ENCODE measurements around the gene LGALS9.

Gene LGALS9

GRCh38 chr17:27630607-27631410 is at the start of gene LGALS9:
LGALS9 (plus strand) TSS chr17:27631188; CDS start chr17:27631266, 78 bp downstream.
- ChIA-PET CTCF (interaction anchor here (0.9 to 9.8 kb wide), 5 partner anchors 18 to 29 kb away, joined by 3 to 75 read pairs (median 24); no protein-coding TSS in a partner anchor), POLR2A (no interaction called here)
- TF ChIP-seq, protein P1, sequence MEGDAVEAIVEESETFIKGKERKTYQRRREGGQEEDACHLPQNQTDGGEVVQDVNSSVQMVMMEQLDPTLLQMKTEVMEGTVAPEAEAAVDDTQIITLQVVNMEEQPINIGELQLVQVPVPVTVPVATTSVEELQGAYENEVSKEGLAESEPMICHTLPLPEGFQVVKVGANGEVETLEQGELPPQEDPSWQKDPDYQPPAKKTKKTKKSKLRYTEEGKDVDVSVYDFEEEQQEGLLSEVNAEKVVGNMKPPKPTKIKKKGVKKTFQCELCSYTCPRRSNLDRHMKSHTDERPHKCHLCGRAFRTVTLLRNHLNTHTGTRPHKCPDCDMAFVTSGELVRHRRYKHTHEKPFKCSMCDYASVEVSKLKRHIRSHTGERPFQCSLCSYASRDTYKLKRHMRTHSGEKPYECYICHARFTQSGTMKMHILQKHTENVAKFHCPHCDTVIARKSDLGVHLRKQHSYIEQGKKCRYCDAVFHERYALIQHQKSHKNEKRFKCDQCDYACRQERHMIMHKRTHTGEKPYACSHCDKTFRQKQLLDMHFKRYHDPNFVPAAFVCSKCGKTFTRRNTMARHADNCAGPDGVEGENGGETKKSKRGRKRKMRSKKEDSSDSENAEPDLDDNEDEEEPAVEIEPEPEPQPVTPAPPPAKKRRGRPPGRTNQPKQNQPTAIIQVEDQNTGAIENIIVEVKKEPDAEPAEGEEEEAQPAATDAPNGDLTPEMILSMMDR (IDR thresholded peaks at IDR 0.05; ENCODE audit: control extremely low read depth, extremely low read depth, low read depth, missing control alignments) = no peak
- DNase-seq (ENCODE audit: extremely low spot score) = peak; percentile 70

DNA sequence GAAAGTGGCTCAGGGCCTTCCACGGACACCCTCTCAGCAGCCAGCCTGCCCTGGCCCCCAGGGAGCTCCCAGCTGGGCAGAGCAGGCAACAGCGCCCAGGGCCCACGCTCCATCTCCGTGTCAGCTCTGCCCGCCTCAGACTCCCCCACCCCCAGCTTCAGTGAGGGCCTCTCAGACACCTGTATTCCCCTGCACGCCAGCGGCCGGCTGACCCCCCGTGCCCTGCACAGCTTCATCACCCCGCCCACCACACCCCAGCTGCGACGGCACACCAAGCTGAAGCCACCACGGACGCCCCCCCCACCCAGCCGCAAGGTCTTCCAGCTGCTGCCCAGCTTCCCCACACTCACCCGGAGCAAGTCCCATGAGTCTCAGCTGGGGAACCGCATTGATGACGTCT is 48.3 kb upstream of the LGALS9 start:
- POLR2A ChIA-PET = no interaction called here
- TF ChIP-seq, protein P1 (IDR thresholded peaks at IDR 0.05; ENCODE audit: control extremely low read depth, extremely low read depth, low read depth, missing control alignments) = no peak
- CTCF ChIA-PET = interaction anchor here (0.8 to 12.2 kb wide), 2 partner anchors 18 to 35 kb away, joined by 3 to 125 read pairs; no protein-coding TSS in a partner anchor
- no peak for DNase-seq (ENCODE audit: extremely low spot score)

DNA sequence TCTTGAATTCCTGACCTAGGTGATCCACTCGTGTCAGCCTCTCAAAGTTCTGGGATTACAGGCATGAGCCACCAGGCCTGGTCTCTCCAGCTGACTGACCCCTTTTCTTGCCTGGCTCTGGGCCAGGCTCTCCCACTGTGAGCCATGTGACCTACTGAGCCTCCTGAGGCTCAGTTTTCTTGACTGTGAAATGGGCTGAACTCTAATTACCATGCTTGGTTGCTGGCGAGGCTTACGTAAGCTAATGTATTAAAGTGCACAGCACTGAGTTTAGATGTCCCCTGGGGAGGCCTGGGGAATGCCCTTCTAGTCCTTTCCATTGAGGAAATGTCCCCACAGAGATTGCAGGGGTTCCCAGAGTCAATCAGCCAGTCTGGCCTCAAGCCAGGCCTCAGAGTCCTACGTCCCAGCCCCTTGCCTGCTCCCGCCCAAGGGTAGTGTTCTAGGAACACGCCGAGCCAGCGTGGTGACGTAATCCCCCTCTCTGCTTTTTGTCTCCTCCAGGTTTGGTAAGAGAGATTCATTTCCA is 45.8 kb upstream of the LGALS9 start:
- DNase-seq (ENCODE audit: extremely low spot score) = peak; percentile 62
- CTCF ChIA-PET = interaction anchor here (1.4 to 10.1 kb wide), 3 partner anchors 16 to 83 kb away, joined by 3 to 140 read pairs (median 3); no protein-coding TSS in a partner anchor
- POLR2A ChIA-PET = no interaction called here
- TF ChIP-seq, protein P1 (IDR thresholded peaks at IDR 0.05; ENCODE audit: control extremely low read depth, extremely low read depth, low read depth, missing control alignments) = no peak

GRCh38 chr17:27585792-27586191 is 45.2 kb upstream of the LGALS9 start:
- CTCF ChIA-PET = interaction anchor here (1.7 to 10.1 kb wide), 2 partner anchors 16 to 54 kb away, joined by 3 to 140 read pairs; no protein-coding TSS in a partner anchor
- no peak for DNase-seq (ENCODE audit: extremely low spot score)
- POLR2A ChIA-PET = no interaction called here
- TF ChIP-seq, protein P1 (IDR thresholded peaks at IDR 0.05; ENCODE audit: control extremely low read depth, extremely low read depth, low read depth, missing control alignments) = no peak

- TF ChIP-seq, protein P1 (IDR thresholded peaks at IDR 0.05; ENCODE audit: control extremely low read depth, extremely low read depth, low read depth, missing control alignments) = no peak
- no peak for DNase-seq (ENCODE audit: extremely low spot score)
- ChIA-PET POLR2A (no interaction called here), CTCF (interaction anchor here (0.9 to 10.1 kb wide), 4 partner anchors 15 to 173 kb away, joined by 3 to 140 read pairs (median 3); no protein-coding TSS in a partner anchor)
These were observed 44.7 kb upstream of the LGALS9 start for GRCh38 chr17:27586203-27586721.

DNA sequence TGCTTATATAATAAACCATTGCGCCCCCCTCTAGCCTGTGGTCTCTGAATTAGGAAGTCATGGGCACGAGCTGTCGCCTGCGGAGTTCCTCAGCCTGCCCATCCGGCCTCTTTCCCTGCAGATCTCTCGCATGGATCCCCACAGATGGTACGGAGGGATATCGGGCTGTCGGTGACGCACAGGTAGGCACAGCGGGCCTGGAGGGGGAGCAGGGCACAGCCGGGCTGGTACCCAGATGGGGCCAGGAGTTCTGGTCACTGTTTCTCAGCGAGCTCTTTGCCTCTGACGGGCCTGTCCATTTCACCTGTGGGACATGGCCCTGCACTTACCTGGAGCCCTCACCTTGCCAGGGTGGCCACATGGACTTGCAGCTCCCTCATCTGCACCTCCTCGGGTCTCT is 42.6 kb upstream of the LGALS9 start:
- POLR2A ChIA-PET = no interaction called here
- DNase-seq (ENCODE audit: extremely low spot score) = no peak
- TF ChIP-seq, protein P1 (IDR thresholded peaks at IDR 0.05; ENCODE audit: control extremely low read depth, extremely low read depth, low read depth, missing control alignments) = no peak
- CTCF ChIA-PET = interaction anchor here (0.9 to 10.1 kb wide), 7 partner anchors 13 to 350 kb away, joined by 3 to 140 read pairs (median 3); partner anchors contain the start of gene KSR1
